ENCODE measurements around the gene OPN3.

DNA sequence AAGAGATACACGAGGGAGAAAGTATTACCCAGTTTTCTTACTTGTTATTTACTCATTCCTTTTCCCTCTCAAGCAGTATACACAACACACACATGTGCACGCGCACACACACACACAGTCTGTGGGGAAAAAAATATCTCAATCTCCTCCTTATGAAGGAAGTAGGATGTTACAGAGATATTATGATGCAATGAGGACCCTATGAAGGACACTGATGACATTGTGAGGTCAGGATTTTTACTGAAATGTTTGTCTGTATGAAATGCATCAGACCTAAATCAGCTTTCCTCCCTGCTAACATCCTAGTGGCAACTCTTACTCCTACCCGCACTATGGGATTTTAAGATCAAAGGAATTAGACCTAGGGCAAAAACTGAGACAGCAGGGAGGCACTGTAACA, 11.8 kb upstream of the OPN3 start, which contains the start of gene WDR64:
- TF ChIP-seq, protein P1, sequence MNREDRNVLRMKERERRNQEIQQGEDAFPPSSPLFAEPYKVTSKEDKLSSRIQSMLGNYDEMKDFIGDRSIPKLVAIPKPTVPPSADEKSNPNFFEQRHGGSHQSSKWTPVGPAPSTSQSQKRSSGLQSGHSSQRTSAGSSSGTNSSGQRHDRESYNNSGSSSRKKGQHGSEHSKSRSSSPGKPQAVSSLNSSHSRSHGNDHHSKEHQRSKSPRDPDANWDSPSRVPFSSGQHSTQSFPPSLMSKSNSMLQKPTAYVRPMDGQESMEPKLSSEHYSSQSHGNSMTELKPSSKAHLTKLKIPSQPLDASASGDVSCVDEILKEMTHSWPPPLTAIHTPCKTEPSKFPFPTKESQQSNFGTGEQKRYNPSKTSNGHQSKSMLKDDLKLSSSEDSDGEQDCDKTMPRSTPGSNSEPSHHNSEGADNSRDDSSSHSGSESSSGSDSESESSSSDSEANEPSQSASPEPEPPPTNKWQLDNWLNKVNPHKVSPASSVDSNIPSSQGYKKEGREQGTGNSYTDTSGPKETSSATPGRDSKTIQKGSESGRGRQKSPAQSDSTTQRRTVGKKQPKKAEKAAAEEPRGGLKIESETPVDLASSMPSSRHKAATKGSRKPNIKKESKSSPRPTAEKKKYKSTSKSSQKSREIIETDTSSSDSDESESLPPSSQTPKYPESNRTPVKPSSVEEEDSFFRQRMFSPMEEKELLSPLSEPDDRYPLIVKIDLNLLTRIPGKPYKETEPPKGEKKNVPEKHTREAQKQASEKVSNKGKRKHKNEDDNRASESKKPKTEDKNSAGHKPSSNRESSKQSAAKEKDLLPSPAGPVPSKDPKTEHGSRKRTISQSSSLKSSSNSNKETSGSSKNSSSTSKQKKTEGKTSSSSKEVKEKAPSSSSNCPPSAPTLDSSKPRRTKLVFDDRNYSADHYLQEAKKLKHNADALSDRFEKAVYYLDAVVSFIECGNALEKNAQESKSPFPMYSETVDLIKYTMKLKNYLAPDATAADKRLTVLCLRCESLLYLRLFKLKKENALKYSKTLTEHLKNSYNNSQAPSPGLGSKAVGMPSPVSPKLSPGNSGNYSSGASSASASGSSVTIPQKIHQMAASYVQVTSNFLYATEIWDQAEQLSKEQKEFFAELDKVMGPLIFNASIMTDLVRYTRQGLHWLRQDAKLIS (CRISPR knock-in tag; IDR thresholded peaks at IDR 0.05), result no peak
- TF ChIP-seq CTCF (IDR thresholded peaks at IDR 0.05 in 2 of 3, conservative IDR thresholded peaks at IDR 0.05 in 1 of 3; ENCODE audit: insufficient read depth in 2 of 3, low read depth in 1 of 3, low read length in 3 of 3), result no peak
- no peak for TF ChIP-seq ZZZ3 (IDR thresholded peaks at IDR 0.05)
- no peak for TF ChIP-seq USF2 (CRISPR knock-in tag; IDR thresholded peaks at IDR 0.05)
